GM12875 (cell line): ENCODE results near the gene CACNA1D.

Experiments
- H3K4me3 ChIP-seq: one replicate; pipeline ENCODE4 v1.5.1; 2011; ENCODE audit warnings: low read depth, low read length, control low read depth
- TF ChIP-seq, protein P1 (sequence below): IDR thresholded peaks from 2 replicates; pipeline ENCODE4 v1.5.1; 2011; ENCODE audit warnings: low read depth, mild to moderate bottlenecking, control low read depth, inconsistent platforms, low read length, moderate library complexity, borderline replicate concordance; ENCODE audit not compliant: insufficient read depth

Gene CACNA1D

DNA sequence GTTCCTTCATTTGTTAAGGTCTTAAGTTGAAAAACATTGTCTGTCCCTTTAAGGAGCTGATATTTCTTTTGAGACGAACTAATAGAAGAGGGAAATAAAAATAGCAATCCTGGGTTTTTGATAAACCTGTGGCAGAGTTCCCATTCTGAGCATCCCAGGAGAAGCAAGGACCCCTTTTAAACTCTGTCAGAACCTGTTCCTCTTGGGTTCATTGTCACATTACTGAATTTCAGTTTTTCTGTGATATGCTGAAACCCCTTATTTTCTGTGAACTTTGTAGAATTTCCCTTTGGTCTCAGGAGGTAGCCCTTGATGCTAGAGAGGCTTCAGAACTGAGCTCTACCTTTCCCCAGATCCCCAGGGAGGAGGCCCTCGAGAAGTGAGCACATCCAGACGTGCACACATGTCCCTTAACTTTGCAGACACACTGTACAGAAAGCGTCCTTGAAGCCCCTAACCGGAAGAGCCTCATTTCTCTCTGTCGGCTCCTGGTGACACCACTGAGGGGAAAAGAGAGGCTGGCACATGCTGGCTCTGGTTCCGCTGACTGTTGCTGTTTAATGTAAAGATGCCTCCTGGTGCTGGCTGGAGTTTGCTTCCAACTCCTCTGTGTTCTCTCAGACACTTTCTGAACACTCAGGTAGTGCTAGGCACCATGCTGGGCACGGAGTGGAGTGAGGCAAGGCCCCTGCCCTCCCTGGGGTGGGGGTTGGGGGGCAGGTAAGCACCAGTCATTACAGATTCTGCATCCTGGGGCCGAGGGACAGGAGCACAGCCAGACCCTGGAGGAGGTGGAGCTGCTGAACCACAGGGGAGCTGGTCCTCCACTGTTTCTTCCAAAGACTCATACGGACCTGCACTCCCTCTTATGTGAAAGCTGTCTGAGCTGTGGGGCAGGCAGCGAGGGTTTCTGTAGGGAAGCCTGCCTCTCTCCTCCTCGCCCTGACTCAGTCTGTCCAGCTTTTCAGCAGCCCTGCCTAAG is 274.4 kb downstream of the CACNA1D start:
- H3K4me3 ChIP-seq: no peak overlapping the region
- TF ChIP-seq, protein P1, sequence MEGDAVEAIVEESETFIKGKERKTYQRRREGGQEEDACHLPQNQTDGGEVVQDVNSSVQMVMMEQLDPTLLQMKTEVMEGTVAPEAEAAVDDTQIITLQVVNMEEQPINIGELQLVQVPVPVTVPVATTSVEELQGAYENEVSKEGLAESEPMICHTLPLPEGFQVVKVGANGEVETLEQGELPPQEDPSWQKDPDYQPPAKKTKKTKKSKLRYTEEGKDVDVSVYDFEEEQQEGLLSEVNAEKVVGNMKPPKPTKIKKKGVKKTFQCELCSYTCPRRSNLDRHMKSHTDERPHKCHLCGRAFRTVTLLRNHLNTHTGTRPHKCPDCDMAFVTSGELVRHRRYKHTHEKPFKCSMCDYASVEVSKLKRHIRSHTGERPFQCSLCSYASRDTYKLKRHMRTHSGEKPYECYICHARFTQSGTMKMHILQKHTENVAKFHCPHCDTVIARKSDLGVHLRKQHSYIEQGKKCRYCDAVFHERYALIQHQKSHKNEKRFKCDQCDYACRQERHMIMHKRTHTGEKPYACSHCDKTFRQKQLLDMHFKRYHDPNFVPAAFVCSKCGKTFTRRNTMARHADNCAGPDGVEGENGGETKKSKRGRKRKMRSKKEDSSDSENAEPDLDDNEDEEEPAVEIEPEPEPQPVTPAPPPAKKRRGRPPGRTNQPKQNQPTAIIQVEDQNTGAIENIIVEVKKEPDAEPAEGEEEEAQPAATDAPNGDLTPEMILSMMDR: no peak

DNA sequence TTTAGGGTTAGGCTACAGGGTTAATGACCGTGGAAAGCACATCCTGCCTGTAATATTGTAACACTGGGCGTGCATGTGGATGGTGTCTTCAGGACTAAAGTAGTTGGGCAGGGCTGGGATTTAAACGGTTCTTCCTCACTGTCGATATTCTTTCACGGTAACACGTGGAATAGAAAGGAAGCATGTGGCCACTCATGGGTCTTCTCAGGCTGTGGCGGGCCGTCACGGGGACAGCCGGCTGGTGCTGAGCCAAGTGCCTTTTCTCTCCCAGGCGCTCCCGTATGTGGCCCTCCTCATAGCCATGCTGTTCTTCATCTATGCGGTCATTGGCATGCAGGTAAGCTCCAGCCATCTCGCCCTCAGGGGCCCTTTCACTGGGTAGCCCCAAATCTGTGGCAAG is 278.2 kb downstream of the CACNA1D start:
- no peak overlapping the region for H3K4me3 ChIP-seq
- TF ChIP-seq, protein P1: no peak

DNA sequence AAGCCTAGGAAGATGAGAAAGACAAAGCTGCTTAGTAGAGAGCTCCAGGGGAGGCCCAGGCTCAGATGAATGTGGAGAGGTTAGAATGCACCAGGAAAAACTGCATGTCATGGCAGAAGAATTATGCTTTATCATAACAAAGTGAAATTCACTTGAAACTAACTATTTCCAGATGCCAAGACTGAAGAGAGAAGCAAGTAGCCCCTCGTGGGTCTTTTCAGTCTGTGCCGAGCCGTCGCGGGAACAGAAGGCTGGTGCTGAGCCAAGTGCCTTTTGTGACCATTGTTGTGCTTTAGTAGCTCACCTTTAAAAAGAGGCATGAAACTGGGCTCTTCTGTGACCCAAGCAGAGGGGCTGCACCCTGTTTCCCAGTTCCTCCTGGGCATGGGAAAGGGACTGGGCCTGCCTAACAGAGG is 278.6 kb downstream of the CACNA1D start:
- TF ChIP-seq, protein P1: no peak
- H3K4me3 ChIP-seq: no peak overlapping the region

DNA sequence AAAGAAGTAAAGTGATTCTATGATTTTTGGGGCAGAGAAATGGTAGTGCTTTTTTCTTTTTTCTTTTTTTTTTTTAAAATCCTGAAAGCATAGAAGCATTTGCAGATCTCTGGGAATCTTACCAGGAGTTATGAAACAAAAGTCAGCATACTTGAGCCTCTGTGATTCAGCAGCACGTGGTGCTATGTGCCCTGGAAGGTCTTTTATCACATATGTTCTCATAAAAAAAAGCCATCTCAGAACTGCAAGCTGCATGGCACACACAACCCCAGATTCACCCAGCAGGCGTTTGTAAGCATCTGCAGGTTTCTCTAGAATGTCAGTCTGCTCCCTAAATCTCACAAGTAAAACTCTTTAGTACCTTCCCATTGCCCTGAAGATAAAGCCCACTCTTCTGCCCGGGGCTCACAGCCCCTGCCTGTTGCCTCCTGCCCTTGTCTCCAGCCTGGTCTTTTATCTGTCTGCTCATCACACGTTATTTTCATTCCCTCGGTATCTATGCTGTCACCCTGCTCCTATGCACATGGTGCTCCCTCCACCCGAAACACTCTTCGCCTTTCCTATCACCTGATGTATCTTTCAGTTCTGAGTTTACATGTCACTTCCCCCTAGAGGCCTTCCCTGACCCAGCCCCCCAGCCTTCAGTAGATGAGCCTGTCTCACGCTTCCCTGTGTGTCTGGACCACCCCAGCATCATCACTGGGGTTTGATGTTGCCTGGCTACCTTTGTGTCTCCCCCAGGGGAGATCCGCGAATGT is 279.4 kb downstream of the CACNA1D start:
- H3K4me3 ChIP-seq: no peak overlapping the region
- TF ChIP-seq, protein P1: no peak

DNA sequence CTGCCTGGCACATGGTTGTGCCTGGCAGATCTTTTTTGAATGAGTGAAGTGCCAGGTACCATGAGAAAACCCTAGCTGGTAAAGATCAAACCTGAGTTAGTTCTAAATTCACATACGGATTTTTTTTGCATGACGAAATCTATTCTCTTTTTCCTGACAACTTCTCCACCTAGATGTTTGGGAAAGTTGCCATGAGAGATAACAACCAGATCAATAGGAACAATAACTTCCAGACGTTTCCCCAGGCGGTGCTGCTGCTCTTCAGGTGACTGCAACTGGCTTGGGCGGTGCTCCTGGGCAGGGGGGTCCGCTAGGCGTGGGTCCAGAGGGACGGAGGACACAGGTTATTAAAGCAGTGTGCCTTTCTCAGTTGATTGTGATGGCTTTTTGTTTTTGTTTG is 280.0 kb downstream of the CACNA1D start:
- H3K4me3 ChIP-seq: no peak overlapping the region
- TF ChIP-seq, protein P1: no peak

DNA sequence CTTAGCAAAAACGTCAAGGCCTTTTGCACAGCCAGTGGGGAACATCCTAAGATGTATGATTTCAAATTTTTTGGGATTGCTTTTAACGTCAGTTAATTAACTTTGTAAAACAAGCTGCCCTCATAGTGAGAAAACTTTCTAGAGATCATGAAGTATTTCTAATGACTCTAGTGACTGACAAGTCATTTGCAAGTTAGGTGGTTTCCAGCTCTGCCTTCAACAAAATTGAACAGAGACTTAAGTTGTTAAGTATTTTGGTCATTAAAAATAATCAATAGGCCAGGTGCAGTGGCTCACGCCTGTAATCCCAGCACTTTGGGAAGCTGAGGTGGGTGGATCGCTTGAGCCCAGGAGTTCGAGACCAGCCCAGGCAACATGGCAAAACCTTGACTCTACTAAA is 280.6 kb downstream of the CACNA1D start:
- H3K4me3 ChIP-seq: no peak overlapping the region
- TF ChIP-seq, protein P1: no peak
